ENCODE data around the gene OPRL1.

The OPRL1 gene

GRCh38 chr20:64038565-64039292 lies 41.2 kb upstream of the OPRL1 start:
- Histone ChIP-seq H3K4me2 (ENCODE audit: low read length) (peak overlapping the region; percentile 89), H3K79me1 (ENCODE audit: low read length) (peaks cover 7% of the 10 kb centered on the region), H3K4me3 (ENCODE audit: low read depth, low read length) (peak overlapping the region; percentile 68), H3K36me3 (ENCODE audit: control insufficient read depth in 1 of 2, insufficient read depth in 2 of 2, low read length in 2 of 2) (peaks cover 8 to 10% of the 10 kb centered on the region in 2 experiments), H3K9me3 (ENCODE audit: insufficient read depth, low read depth, low read length) (no peaks in the 10 kb centered on the region), H4K12ac (ENCODE audit: low read depth, low read length) (peak overlapping the region; percentile 66), H2AFZ (ENCODE audit: insufficient read depth, low read length, poor library complexity) (peak overlapping the region; percentile 65), H3K14ac (ENCODE audit: low read length) (peak overlapping the region; percentile 53), H3K27me3 (ENCODE audit: insufficient read depth, low read length) (peaks cover 8% of the 10 kb centered on the region), H2AK5ac (ENCODE audit: low read length) (no peak overlapping the region), H3K4me1 (ENCODE audit: control insufficient read depth in 1 of 2, insufficient read depth in 2 of 2, low read length in 2 of 2) (peaks cover 26 to 36% of the 10 kb centered on the region in 2 experiments), H4K91ac (ENCODE audit: low read depth, low read length) (peak overlapping the region; percentile 59), H3K79me2 (ENCODE audit: control insufficient read depth, insufficient read depth, low read length, poor library complexity) (peaks cover 3% of the 10 kb centered on the region), H3K9ac (ENCODE audit: low read length) (peak overlapping the region; percentile 39), H3K18ac (ENCODE audit: low read length) (peak overlapping the region; percentile 58), H3K4ac (ENCODE audit: low read depth, low read length) (peak overlapping the region; percentile 31), H3K23ac (ENCODE audit: low read length) (no peak overlapping the region), H2BK120ac (ENCODE audit: insufficient read depth, low read length, poor library complexity) (peak overlapping the region; percentile 25), H4K8ac (ENCODE audit: low read depth, low read length) (peak overlapping the region; percentile 87), H3K27ac (ENCODE audit: low read depth, low read length) (peak overlapping the region; percentile 38), H2BK5ac (ENCODE audit: low read depth, low read length, poor library complexity) (peak overlapping the region; percentile 19), H2BK12ac (ENCODE audit: low read length) (peak overlapping the region; percentile 15)
- WGBS (ENCODE audit: extremely low coverage, insufficient coverage, insufficient read length), result no CpG with 5 or more reads among the region's 91 CpGs
- peak; percentile 53 to 76 for DNase-seq

- H2BK120ac ChIP-seq (ENCODE audit: insufficient read depth, low read length, poor library complexity), result no peak overlapping the region
- H3K4me3 ChIP-seq (ENCODE audit: low read depth, low read length), result no peak overlapping the region
- no peak overlapping the region for H3K9ac ChIP-seq (ENCODE audit: low read length)
- no peak overlapping the region for H3K23ac ChIP-seq (ENCODE audit: low read length)
- DNase-seq, result no peak
- H3K79me1 ChIP-seq (ENCODE audit: low read length), result peaks cover 7% of the 10 kb centered on the region
- no peaks in the 10 kb centered on the region for H3K9me3 ChIP-seq (ENCODE audit: insufficient read depth, low read depth, low read length)
- H3K79me2 ChIP-seq (ENCODE audit: control insufficient read depth, insufficient read depth, low read length, poor library complexity), result peaks cover 3% of the 10 kb centered on the region
- H2BK5ac ChIP-seq (ENCODE audit: low read depth, low read length, poor library complexity), result no peak overlapping the region
- peaks cover under 1 to 2% of the 10 kb centered on the region in 2 experiments for H3K36me3 ChIP-seq (ENCODE audit: control insufficient read depth in 1 of 2, insufficient read depth in 2 of 2, low read length in 2 of 2)
- H3K4me2 ChIP-seq (ENCODE audit: low read length), result peak overlapping the region; percentile 89
- WGBS (ENCODE audit: extremely low coverage, insufficient coverage, insufficient read length), result no CpG with 5 or more reads among the region's 17 CpGs
- no peak overlapping the region for H3K14ac ChIP-seq (ENCODE audit: low read length)
- H2BK12ac ChIP-seq (ENCODE audit: low read length), result no peak overlapping the region
- peaks cover 8% of the 10 kb centered on the region for H3K27me3 ChIP-seq (ENCODE audit: insufficient read depth, low read length)
- H4K91ac ChIP-seq (ENCODE audit: low read depth, low read length), result no peak overlapping the region
- H4K12ac ChIP-seq (ENCODE audit: low read depth, low read length), result no peak overlapping the region
- H3K18ac ChIP-seq (ENCODE audit: low read length), result no peak overlapping the region
- H2AFZ ChIP-seq (ENCODE audit: insufficient read depth, low read length, poor library complexity), result peak overlapping the region; percentile 7
- no peak overlapping the region for H3K4ac ChIP-seq (ENCODE audit: low read depth, low read length)
- no peak overlapping the region for H2AK5ac ChIP-seq (ENCODE audit: low read length)
- no peak overlapping the region for H3K27ac ChIP-seq (ENCODE audit: low read depth, low read length)
- H4K8ac ChIP-seq (ENCODE audit: low read depth, low read length), result peak overlapping the region; percentile 26
- H3K4me1 ChIP-seq (ENCODE audit: control insufficient read depth in 1 of 2, insufficient read depth in 2 of 2, low read length in 2 of 2), result peaks cover 26 to 36% of the 10 kb centered on the region in 2 experiments
Observed at GRCh38 chr20:64039293-64040160, 40.4 kb upstream of the OPRL1 start.

- DNase-seq, result no peak
Observed at GRCh38 chr20:64040231-64041039, 39.4 kb upstream of the OPRL1 start.

More at GRCh38 chr20:64040231-64041039, 39.4 kb upstream of the OPRL1 start:
- H3K4me1 ChIP-seq (ENCODE audit: control insufficient read depth in 1 of 2, insufficient read depth in 2 of 2, low read length in 2 of 2), result peaks cover 24 to 38% of the 10 kb centered on the region in 2 experiments
- H3K18ac ChIP-seq (ENCODE audit: low read length), result no peak overlapping the region
- H2BK120ac ChIP-seq (ENCODE audit: insufficient read depth, low read length, poor library complexity), result no peak overlapping the region
- H3K4me3 ChIP-seq (ENCODE audit: low read depth, low read length), result no peak overlapping the region
- H3K23ac ChIP-seq (ENCODE audit: low read length), result no peak overlapping the region
- no peak overlapping the region for H2BK12ac ChIP-seq (ENCODE audit: low read length)
- no peak overlapping the region for H3K4ac ChIP-seq (ENCODE audit: low read depth, low read length)
- peaks cover 7% of the 10 kb centered on the region for H3K79me1 ChIP-seq (ENCODE audit: low read length)
- H2AFZ ChIP-seq (ENCODE audit: insufficient read depth, low read length, poor library complexity), result no peak overlapping the region
- no peak overlapping the region for H3K14ac ChIP-seq (ENCODE audit: low read length)
- no CpG with 5 or more reads among the region's 12 CpGs for WGBS (ENCODE audit: extremely low coverage, insufficient coverage, insufficient read length)
- H3K27me3 ChIP-seq (ENCODE audit: insufficient read depth, low read length), result peaks cover 8% of the 10 kb centered on the region
- H2BK5ac ChIP-seq (ENCODE audit: low read depth, low read length, poor library complexity), result no peak overlapping the region
- H2AK5ac ChIP-seq (ENCODE audit: low read length), result no peak overlapping the region
- no peak overlapping the region for H3K4me2 ChIP-seq (ENCODE audit: low read length)
- H3K9me3 ChIP-seq (ENCODE audit: insufficient read depth, low read depth, low read length), result no peaks in the 10 kb centered on the region
- no peaks in the 10 kb centered on the region for H3K36me3 ChIP-seq (ENCODE audit: control insufficient read depth in 1 of 2, insufficient read depth in 2 of 2, low read length in 2 of 2)
- peaks cover 3% of the 10 kb centered on the region for H3K79me2 ChIP-seq (ENCODE audit: control insufficient read depth, insufficient read depth, low read length, poor library complexity)
- H4K91ac ChIP-seq (ENCODE audit: low read depth, low read length), result no peak overlapping the region
- no peak overlapping the region for H4K12ac ChIP-seq (ENCODE audit: low read depth, low read length)
- no peak overlapping the region for H3K9ac ChIP-seq (ENCODE audit: low read length)
- H3K27ac ChIP-seq (ENCODE audit: low read depth, low read length), result no peak overlapping the region
- no peak overlapping the region for H4K8ac ChIP-seq (ENCODE audit: low read depth, low read length)
